ENCODE results near the gene RAP2A.
A peak's percentile ranks its signal among the peaks of the same experiment; 100 is the strongest.

RAP2A gene

GRCh38 chr13:97448503-97449251 is 14.7 kb downstream of the RAP2A start:
- ATAC-seq = no peak

GRCh38 chr13:97454699-97455098 is 20.7 kb downstream of the RAP2A start:
- no peak for ATAC-seq

- ATAC-seq = no peak
Measured at GRCh38 chr13:97456047-97456446, 22.1 kb downstream of the RAP2A start.

- no peak for ATAC-seq
Measured at GRCh38 chr13:97459215-97459777, 25.3 kb downstream of the RAP2A start.

- ATAC-seq = peak; percentile 56 to 65
Measured at GRCh38 chr13:97460004-97460775, 26.2 kb downstream of the RAP2A start.

GRCh38 chr13:97460853-97461252 is 26.9 kb downstream of the RAP2A start:
- no peak for ATAC-seq

- no peak for ATAC-seq
Measured at GRCh38 chr13:97464561-97464960, 30.6 kb downstream of the RAP2A start.

GRCh38 chr13:97466722-97467121 is 32.8 kb downstream of the RAP2A start:
- no peak for ATAC-seq

GRCh38 chr13:97468331-97468730 is 34.4 kb downstream of the RAP2A start:
- no peak for ATAC-seq

- no peak for ATAC-seq
Measured at GRCh38 chr13:97471711-97472110, 37.7 kb downstream of the RAP2A start.

- no peak for ATAC-seq
Measured at GRCh38 chr13:97474349-97474980, 40.5 kb downstream of the RAP2A start.

- no peak for ATAC-seq
Measured at GRCh38 chr13:97475011-97475410, 41.0 kb downstream of the RAP2A start.

GRCh38 chr13:97477844-97478243 is 43.9 kb downstream of the RAP2A start:
- no peak for ATAC-seq

- ATAC-seq = no peak
Measured at GRCh38 chr13:97478247-97478646, 44.3 kb downstream of the RAP2A start.

GRCh38 chr13:97483465-97483864 is 49.5 kb downstream of the RAP2A start:
- ATAC-seq = no peak

- no peak for ATAC-seq
Measured at GRCh38 chr13:97484301-97484700, 50.3 kb downstream of the RAP2A start.

- ATAC-seq = no peak
Measured at GRCh38 chr13:97485320-97485719, 51.4 kb downstream of the RAP2A start.

- no peak for ATAC-seq
Measured at GRCh38 chr13:97490702-97491307, 56.8 kb downstream of the RAP2A start.

- ATAC-seq = no peak
Measured at GRCh38 chr13:97491452-97491851, 57.5 kb downstream of the RAP2A start.

GRCh38 chr13:97492257-97492656 is 58.3 kb downstream of the RAP2A start:
- ATAC-seq = no peak

- no peak for ATAC-seq
Measured at GRCh38 chr13:97492684-97493371, 58.9 kb downstream of the RAP2A start.

- no peak for ATAC-seq
Measured at GRCh38 chr13:97493456-97493855, 59.5 kb downstream of the RAP2A start.
